Stimulated activated CD8-positive, alpha-beta memory T cell treated with anti-CD3 and anti-CD28 coated beads, Interleukin-4, amount 100 ng/mL, for 1 hour (primary cell): ENCODE data around the gene MAPK8IP1.

Experiments
- DNase-seq, 2 donors: peaks; one replicate each; pipeline ENCODE4 v3.0.0-alpha.2; 2020; ENCODE audit warnings: low read depth in 2 of 2, low spot score in 1 of 2

MAPK8IP1 gene

GRCh38 chr11:45936511-45937054 is 51.1 kb downstream of the MAPK8IP1 start:
- DNase-seq = no peak

GRCh38 chr11:45937916-45938315 is 52.5 kb downstream of the MAPK8IP1 start:
- DNase-seq = no peak

- no peak for DNase-seq
Observed at GRCh38 chr11:45939836-45940235, 54.4 kb downstream of the MAPK8IP1 start.

- DNase-seq = no peak
Observed at GRCh38 chr11:45941285-45941684, 55.8 kb downstream of the MAPK8IP1 start.

- no peak for DNase-seq
Observed at GRCh38 chr11:45942381-45942780, 56.9 kb downstream of the MAPK8IP1 start.

GRCh38 chr11:45945397-45945999 is 60.0 kb downstream of the MAPK8IP1 start:
- DNase-seq = no peak

- no peak for DNase-seq
Observed at GRCh38 chr11:45947885-45948284, 62.4 kb downstream of the MAPK8IP1 start.

- DNase-seq = no peak
Observed at GRCh38 chr11:45948356-45948755, 62.9 kb downstream of the MAPK8IP1 start.

GRCh38 chr11:45949992-45950407 is 64.5 kb downstream of the MAPK8IP1 start:
- no peak for DNase-seq
